HUES48 (cell line): ENCODE data around the gene NAAA.
"Not testable (repeated sequence)": the region's sequence is repeated elsewhere in the genome, so short reads cannot be mapped to it uniquely, and the experiment has no call there.

Experiments used
- H3K27ac ChIP-seq: one replicate; pipeline ENCODE4 v1.7.0; 2013; ENCODE audit warnings: low read depth, low read length, inconsistent platforms
- H3K27me3 ChIP-seq: 2 replicates; pipeline ENCODE4 v1.6.1; 2013; ENCODE audit warnings: mild to moderate bottlenecking, low read length; ENCODE audit not compliant: control insufficient read depth, insufficient read depth
- H3K36me3 ChIP-seq: 2 replicates; pipeline ENCODE4 v1.6.1; 2013; ENCODE audit warnings: low read length; ENCODE audit not compliant: control insufficient read depth, insufficient read depth
- H3K4me1 ChIP-seq: 2 replicates; pipeline ENCODE4 v1.6.1; 2013; ENCODE audit warnings: mild to moderate bottlenecking, low read length; ENCODE audit not compliant: control insufficient read depth, insufficient read depth
- H3K4me3 ChIP-seq: 2 replicates; pipeline ENCODE4 v1.5.1; 2013; ENCODE audit warnings: mild to moderate bottlenecking, low read depth, low read length
- H3K9ac ChIP-seq: 2 replicates; pipeline ENCODE4 v1.6.1; 2013; ENCODE audit warnings: mild to moderate bottlenecking, low read depth, low read length, moderate library complexity
- H3K9me3 ChIP-seq: 2 replicates; pipeline ENCODE4 v1.6.1; 2013; ENCODE audit warnings: low read length; ENCODE audit not compliant: control insufficient read depth, insufficient read depth

Gene NAAA

DNA sequence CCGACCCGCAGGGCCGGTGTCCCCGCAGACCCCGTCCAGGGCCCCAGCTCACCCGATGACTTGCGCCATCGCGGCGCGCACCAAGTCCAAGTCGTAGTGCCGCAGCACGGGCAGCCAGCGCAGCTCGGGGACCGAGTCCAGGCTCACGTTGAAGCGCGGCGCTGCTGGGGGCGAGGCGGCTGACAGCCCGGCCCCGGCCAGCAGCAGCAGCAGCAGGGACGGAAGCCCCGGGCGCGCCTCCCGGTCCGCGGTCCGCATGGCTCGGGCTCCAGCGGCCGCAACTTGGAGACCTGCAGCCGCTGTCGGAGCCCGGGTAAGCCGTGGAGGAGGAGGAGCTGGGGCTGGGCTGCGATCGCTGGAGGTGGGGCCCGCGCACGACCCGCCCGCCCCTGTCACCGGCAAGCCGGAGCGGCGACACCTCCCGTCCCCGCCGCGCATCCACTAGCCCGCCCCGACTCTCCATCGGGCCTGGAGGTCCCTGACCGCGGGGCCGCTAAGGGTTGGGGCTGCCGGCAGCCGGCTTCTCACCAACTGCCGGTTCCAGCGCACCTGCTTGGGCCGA lies at the start of gene NAAA:
TSS of gene NAAA (minus strand) at position 322 of the 562 bp plus-strand sequence. CDS start at position 258, 64 bp downstream.
- H3K9ac ChIP-seq: peak within 1 kb of the TSS; percentile 73
- H3K27me3 ChIP-seq: peaks cover 4% of the 10 kb centered on the region; the same call in 1 of the 2 replicates
- peak within 1 kb of the TSS; percentile 54 for H3K27ac ChIP-seq
- H3K36me3 ChIP-seq: peaks cover 20% of the 10 kb centered on the region
- H3K4me1 ChIP-seq: 0 out of 2 replicates have a peak, but pooled peaks cover 6% of the 10 kb centered on the region
- H3K9me3 ChIP-seq: no peaks in the 10 kb centered on the region
- H3K4me3 ChIP-seq: peak within 1 kb of the TSS; percentile 93

DNA sequence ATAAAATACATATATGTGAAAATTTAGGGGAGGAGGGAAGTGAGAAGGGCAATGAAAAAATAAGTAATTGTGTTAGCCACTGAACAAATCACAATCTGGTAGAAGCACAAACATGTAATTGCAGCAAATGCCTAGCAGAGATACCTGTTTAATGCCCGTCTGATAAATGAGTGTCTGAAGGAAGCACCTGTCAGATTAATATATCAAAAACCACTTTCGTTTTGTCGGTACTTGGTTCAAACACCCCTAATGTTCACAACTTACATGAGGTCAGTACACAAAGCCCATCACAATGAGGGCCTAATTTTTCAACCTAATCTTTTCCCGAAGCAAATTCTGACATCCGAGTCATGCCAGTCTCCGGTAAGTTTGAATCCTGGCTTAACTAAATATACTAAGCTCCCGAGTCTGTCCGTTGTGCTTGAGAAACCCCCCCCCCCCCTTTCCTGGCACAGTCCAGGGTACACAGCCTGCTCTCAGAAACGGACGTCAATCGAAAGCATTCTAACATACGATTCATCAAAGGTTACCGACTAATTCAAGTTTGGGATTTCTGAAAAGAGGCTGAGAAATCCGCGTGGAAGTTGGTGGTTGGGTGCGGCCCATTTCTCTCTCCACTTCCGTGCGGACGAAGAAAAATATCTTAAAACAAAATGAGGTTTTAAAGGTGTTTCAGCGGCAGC lies 49.2 kb upstream of the NAAA start:
- Histone ChIP-seq H3K27ac (peak overlapping the region; percentile 60), H3K27me3 (no peaks in the 10 kb centered on the region), H3K4me3 (peak overlapping the region; percentile 88), H3K9ac (peak overlapping the region; percentile 86), H3K4me1 (peaks cover 8% of the 10 kb centered on the region), H3K9me3 (no peaks in the 10 kb centered on the region), H3K36me3 (0 out of 2 replicates have a peak, but pooled peaks cover 3% of the 10 kb centered on the region)

- Histone ChIP-seq H3K9me3 (no peaks in the 10 kb centered on the region), H3K27ac (no peak overlapping the region), H3K9ac (no peak overlapping the region)
Measured at GRCh38 chr4:75985116-75985515, 44.3 kb upstream of the NAAA start.

GRCh38 chr4:75980576-75980975 lies 39.8 kb upstream of the NAAA start:
- Histone ChIP-seq H3K36me3 (peaks cover 64% of the 10 kb centered on the region), H3K4me1 (no peaks in the 10 kb centered on the region), H3K27ac (no peak overlapping the region), H3K4me3 (no peak overlapping the region), H3K27me3 (no peaks in the 10 kb centered on the region), H3K9ac (no peak overlapping the region), H3K9me3 (peaks cover 4% of the 10 kb centered on the region; the same call in 1 of the 2 replicates)

More at GRCh38 chr4:75985116-75985515, 44.3 kb upstream of the NAAA start:
- H3K36me3 ChIP-seq: peaks cover 25% of the 10 kb centered on the region
- H3K4me3 ChIP-seq: no peak overlapping the region
- H3K27me3 ChIP-seq: no peaks in the 10 kb centered on the region
- peaks cover 8% of the 10 kb centered on the region for H3K4me1 ChIP-seq

- Histone ChIP-seq H3K27me3 (no peaks in the 10 kb centered on the region), H3K27ac (no peak overlapping the region), H3K9ac (no peak overlapping the region), H3K36me3 (peaks cover 91% of the 10 kb centered on the region), H3K9me3 (peaks cover 4% of the 10 kb centered on the region; the same call in 1 of the 2 replicates), H3K4me3 (no peak overlapping the region), H3K4me1 (no peaks in the 10 kb centered on the region)
Measured at GRCh38 chr4:75976177-75976576, 35.4 kb upstream of the NAAA start.

DNA sequence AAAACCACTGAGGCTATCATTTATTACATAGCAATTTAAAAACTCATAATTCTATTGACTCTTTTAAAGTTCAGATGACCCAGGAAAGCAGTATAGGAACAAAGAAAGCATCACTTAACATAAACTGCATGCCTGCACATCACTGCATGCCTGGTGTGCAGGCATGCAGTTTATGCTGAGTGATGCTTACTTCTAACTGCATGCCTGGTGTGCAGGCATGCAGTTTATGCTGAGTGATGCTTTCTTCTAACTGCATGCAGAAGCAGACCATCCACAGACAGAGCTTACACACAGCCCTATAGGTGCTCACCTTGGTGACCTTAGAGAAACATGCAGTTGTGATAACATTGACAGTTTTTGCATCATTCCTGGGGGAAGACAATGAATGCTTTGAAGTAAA lies 33.0 kb upstream of the NAAA start:
- H3K36me3 ChIP-seq: peaks cover 95% of the 10 kb centered on the region
- H3K27me3 ChIP-seq: no peaks in the 10 kb centered on the region
- H3K9ac ChIP-seq: no peak overlapping the region
- peaks cover 4% of the 10 kb centered on the region; the same call in 1 of the 2 replicates for H3K9me3 ChIP-seq
- no peak overlapping the region for H3K4me3 ChIP-seq
- no peaks in the 10 kb centered on the region for H3K4me1 ChIP-seq
- H3K27ac ChIP-seq: no peak overlapping the region

- Histone ChIP-seq H3K4me3 (no peak overlapping the region), H3K27me3 (no peaks in the 10 kb centered on the region), H3K27ac (no peak overlapping the region), H3K9me3 (peaks cover 5% of the 10 kb centered on the region; the same call in 1 of the 2 replicates), H3K4me1 (no peaks in the 10 kb centered on the region), H3K36me3 (peaks cover 96% of the 10 kb centered on the region), H3K9ac (no peak overlapping the region)
Measured at GRCh38 chr4:75968084-75968483, 27.3 kb upstream of the NAAA start.

GRCh38 chr4:75963558-75963957 lies 22.7 kb upstream of the NAAA start:
- H3K4me1 ChIP-seq: no peaks in the 10 kb centered on the region
- no peak overlapping the region for H3K9ac ChIP-seq
- no peaks in the 10 kb centered on the region for H3K27me3 ChIP-seq
- H3K4me3 ChIP-seq: no peak overlapping the region
- H3K36me3 ChIP-seq: peaks cover 88% of the 10 kb centered on the region
- H3K9me3 ChIP-seq: peaks cover 5% of the 10 kb centered on the region; the same call in 1 of the 2 replicates
- H3K27ac ChIP-seq: no peak overlapping the region

GRCh38 chr4:75962072-75962471 lies 21.3 kb upstream of the NAAA start:
- not testable (repeated sequence) for H3K27me3 ChIP-seq, H3K4me1 ChIP-seq, H3K4me3 ChIP-seq, H3K9me3 ChIP-seq, H3K9ac ChIP-seq, H3K27ac ChIP-seq
- H3K36me3 ChIP-seq: peaks cover 88% of the 10 kb centered on the region

DNA sequence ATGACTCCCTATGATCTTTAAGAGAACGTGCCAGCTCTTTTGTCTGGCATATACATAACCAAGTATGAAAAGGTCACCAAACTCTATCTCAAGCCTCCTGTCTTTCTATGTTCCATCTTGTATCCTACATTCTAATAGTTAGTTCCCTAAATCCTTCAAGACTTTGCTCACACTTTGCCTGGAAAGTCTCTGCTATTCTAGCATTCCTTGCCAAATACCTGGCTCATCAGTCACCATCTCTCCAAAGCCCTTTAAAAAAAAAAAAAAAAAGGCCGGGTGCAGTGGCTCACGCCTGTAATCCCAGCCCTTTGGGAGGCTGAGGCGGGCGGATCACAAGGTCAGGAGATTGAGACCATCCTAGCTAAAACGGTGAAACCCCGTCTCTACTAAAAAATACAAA lies 17.7 kb upstream of the NAAA start:
- peaks cover 87% of the 10 kb centered on the region for H3K36me3 ChIP-seq
- H3K4me3 ChIP-seq, H3K27me3 ChIP-seq, H3K9ac ChIP-seq, H3K4me1 ChIP-seq, H3K9me3 ChIP-seq, H3K27ac ChIP-seq: not testable (repeated sequence)

DNA sequence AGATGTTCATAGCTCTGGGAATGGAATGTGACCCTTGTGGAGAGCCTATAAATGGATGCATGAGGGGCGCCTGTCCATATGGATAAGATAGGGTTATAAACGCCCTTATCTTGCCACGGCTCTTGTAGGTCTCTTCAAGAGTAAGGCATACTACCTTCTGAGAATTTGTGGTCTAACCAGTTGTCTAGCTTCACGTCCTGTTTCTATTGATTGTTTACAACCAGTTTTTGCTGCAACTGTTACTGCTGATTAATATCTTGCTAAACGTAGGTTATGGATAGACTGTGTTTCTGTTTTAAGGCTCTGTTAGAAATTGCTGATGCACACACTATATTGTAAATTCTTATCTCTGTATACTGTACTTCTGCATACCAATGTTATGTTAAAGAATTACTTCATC lies 14.0 kb upstream of the NAAA start:
- H3K4me3 ChIP-seq, H3K9ac ChIP-seq, H3K4me1 ChIP-seq, H3K9me3 ChIP-seq, H3K27ac ChIP-seq, H3K27me3 ChIP-seq: not testable (repeated sequence)
- peaks cover 96% of the 10 kb centered on the region for H3K36me3 ChIP-seq
